ENCODE results near the gene HOXC6.

DNA sequence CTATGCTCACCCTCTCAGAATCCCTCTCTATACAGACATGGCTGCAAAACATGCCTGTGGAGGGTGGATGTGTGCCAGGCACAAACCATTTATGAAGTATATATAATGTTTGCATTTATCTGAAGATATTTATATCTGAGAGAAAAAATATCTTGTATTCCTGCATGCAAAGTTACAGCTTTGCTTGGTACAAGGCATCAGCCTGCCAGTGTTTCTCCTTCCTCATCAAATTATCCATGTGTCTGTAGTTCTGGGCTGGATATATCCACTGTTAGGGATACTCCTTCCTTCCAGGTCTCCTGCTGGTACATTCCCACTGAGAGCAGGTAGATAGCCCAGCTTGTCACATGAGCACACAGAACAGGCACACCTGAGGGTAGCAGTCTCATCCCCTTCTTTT lies 37.4 kb downstream of the HOXC6 start:
- TF ChIP-seq, protein P1, sequence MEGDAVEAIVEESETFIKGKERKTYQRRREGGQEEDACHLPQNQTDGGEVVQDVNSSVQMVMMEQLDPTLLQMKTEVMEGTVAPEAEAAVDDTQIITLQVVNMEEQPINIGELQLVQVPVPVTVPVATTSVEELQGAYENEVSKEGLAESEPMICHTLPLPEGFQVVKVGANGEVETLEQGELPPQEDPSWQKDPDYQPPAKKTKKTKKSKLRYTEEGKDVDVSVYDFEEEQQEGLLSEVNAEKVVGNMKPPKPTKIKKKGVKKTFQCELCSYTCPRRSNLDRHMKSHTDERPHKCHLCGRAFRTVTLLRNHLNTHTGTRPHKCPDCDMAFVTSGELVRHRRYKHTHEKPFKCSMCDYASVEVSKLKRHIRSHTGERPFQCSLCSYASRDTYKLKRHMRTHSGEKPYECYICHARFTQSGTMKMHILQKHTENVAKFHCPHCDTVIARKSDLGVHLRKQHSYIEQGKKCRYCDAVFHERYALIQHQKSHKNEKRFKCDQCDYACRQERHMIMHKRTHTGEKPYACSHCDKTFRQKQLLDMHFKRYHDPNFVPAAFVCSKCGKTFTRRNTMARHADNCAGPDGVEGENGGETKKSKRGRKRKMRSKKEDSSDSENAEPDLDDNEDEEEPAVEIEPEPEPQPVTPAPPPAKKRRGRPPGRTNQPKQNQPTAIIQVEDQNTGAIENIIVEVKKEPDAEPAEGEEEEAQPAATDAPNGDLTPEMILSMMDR (IDR thresholded peaks at IDR 0.05) = no peak
- no peak for TF ChIP-seq POLR2AphosphoS5 (IDR thresholded peaks at IDR 0.05; ENCODE audit: insufficient read depth in 1 of 2, low read depth in 1 of 2)
